H1 (cell line): Measurements from ENCODE around the gene PDXDC1. TPM values are rescaled to one million over a fixed set of nuclear protein-coding genes. Genes with fewer than 3 reads are reported as not detected.
"Not testable (repeated sequence)": the region's sequence is repeated elsewhere in the genome, so short reads cannot be mapped to it uniquely, and the experiment has no call there.

Experiments used
- CTCF ChIA-PET: fragments of 300-600 bp; sonication (Branson Sonifier 250); formaldehyde crosslinking; loops from one replicate; lab custom pipeline; 2021; ENCODE audit not compliant: partially characterized antibody; lab: Charles Lee
- POLR2A ChIA-PET: fragments of 300-600 bp; sonication (Branson Sonifier 250); formaldehyde crosslinking; loops from one replicate; lab custom pipeline; 2021; ENCODE audit warnings: inconsistent platforms; ENCODE audit not compliant: partially characterized antibody; lab: Charles Lee
- DNase-seq, 2 experiments: peaks; one replicate each; pipeline versions ENCODE4 v3.0.0 to v3.0.0-alpha.2; 2010 to 2022; ENCODE audit warnings: low spot score in 2 of 2, low read depth in 1 of 2, mixed read lengths in 1 of 2
- FAIRE-seq: peaks from 2 replicates; lab custom pipeline; 2011; peaks lifted over from hg19 to GRCh38; lab: Jason Lieb, UNC
- H2AFZ ChIP-seq: 2 replicates; pipeline ENCODE4 v1.8.1; 2012; ENCODE audit warnings: low read length, inconsistent platforms
- H2AK5ac ChIP-seq: 2 replicates; pipeline ENCODE4 v1.6.1; 2013; ENCODE audit warnings: low read depth, low read length
- H2BK120ac ChIP-seq: replicated peaks from 2 replicates; pipeline ENCODE3; 2013; ENCODE audit warnings: low read depth, low read length, inconsistent platforms
- H2BK12ac ChIP-seq: 2 replicates; pipeline ENCODE4 v1.6.1; 2013; ENCODE audit warnings: low read depth, low read length
- H2BK15ac ChIP-seq: 2 replicates; pipeline ENCODE4 v1.6.1; 2013; ENCODE audit warnings: low read length
- H2BK20ac ChIP-seq: 2 replicates; pipeline ENCODE4 v1.6.1; 2013; ENCODE audit warnings: low read length
- H2BK5ac ChIP-seq: 2 replicates; pipeline ENCODE4 v1.6.1; 2013; ENCODE audit warnings: low read depth, low read length
- H3K14ac ChIP-seq: 2 replicates; pipeline ENCODE4 v1.6.1; 2013; ENCODE audit warnings: inconsistent platforms; ENCODE audit not compliant: insufficient read length
- H3K18ac ChIP-seq: 2 replicates; pipeline ENCODE4 v1.6.1; 2013; ENCODE audit warnings: low read length; ENCODE audit errors: extremely low read depth
- H3K23ac ChIP-seq: 2 replicates; pipeline ENCODE4 v1.6.1; 2013; ENCODE audit warnings: inconsistent platforms; ENCODE audit not compliant: insufficient read length
- H3K23me2 ChIP-seq: 2 replicates; pipeline ENCODE4 v1.6.1; 2013; ENCODE audit warnings: low read depth, low read length
- H3K27ac ChIP-seq: 2 replicates; pipeline ENCODE4 v1.6.1; 2011; ENCODE audit warnings: low read depth, low read length, inconsistent platforms
- H3K27me3 ChIP-seq, 4 experiments: replicated peaks in 1 of 4; 1 replicate in 1 of 4; 2 replicates in 3 of 4; pipeline versions ENCODE4 v1.6.1 to v1.8.1; 2011 to 2013; ENCODE audit warnings: low read length in 3 of 4, mild to moderate bottlenecking in 3 of 4, inconsistent platforms in 2 of 4, mixed read lengths in 2 of 4, moderate library complexity in 1 of 4; ENCODE audit not compliant: control insufficient read depth in 3 of 4, insufficient read depth in 3 of 4; ENCODE audit errors: extremely low read depth in 1 of 4
- H3K36me3 ChIP-seq, 4 experiments: 2 replicates each; pipeline versions ENCODE4 v1.6.1 to v1.8.1; 2011 to 2013; ENCODE audit warnings: mild to moderate bottlenecking in 4 of 4, low read length in 3 of 4, moderate library complexity in 2 of 4, control low read depth in 1 of 4, inconsistent platforms in 1 of 4; ENCODE audit not compliant: insufficient read depth in 4 of 4, control insufficient read depth in 2 of 4
- H3K4ac ChIP-seq: replicated peaks from 2 replicates; pipeline ENCODE3; 2013; ENCODE audit warnings: low read length, low read depth, mixed read lengths, inconsistent platforms; ENCODE audit not compliant: insufficient read length
- H3K4me1 ChIP-seq, 4 experiments: replicated peaks in 1 of 4; 1 replicate in 1 of 4; 2 replicates in 3 of 4; pipeline versions ENCODE4 v1.6.1 to v1.8.1; 2011 to 2013; ENCODE audit warnings: low read length in 3 of 4, inconsistent platforms in 2 of 4, mixed read lengths in 1 of 4; ENCODE audit not compliant: insufficient read depth in 4 of 4, control insufficient read depth in 3 of 4
- H3K4me2 ChIP-seq, 2 experiments: 2 replicates each; pipeline versions ENCODE4 v1.6.1 to v1.8.1; 2011 to 2013; ENCODE audit warnings: low read depth in 2 of 2, low read length in 2 of 2, control low read depth in 1 of 2, inconsistent platforms in 1 of 2, mild to moderate bottlenecking in 1 of 2; ENCODE audit not compliant: insufficient read depth in 1 of 2
- H3K4me3 ChIP-seq, 4 experiments: fragments of 200-600, 300-600 bp in 1 of 4; sonication (generic), shearing (Covaris generic), sonication (Bioruptor Twin) in 1 of 4; 2 replicates each; pipeline versions ENCODE4 v1.5.1 to v1.8.1; 2011 to 2016; ENCODE audit warnings: low read length in 4 of 4, low read depth in 3 of 4, control low read depth in 2 of 4, inconsistent platforms in 2 of 4, mild to moderate bottlenecking in 2 of 4, mixed read lengths in 1 of 4, moderate library complexity in 1 of 4; ENCODE audit not compliant: insufficient read depth in 2 of 4; ENCODE audit errors: extremely low read depth in 1 of 4
- H3K56ac ChIP-seq: replicated peaks from 2 replicates; pipeline ENCODE3; 2013; ENCODE audit warnings: low read depth, mild to moderate bottlenecking, mixed read lengths, low read length, inconsistent platforms; ENCODE audit not compliant: insufficient read length
- H3K79me1 ChIP-seq: 2 replicates; pipeline ENCODE4 v1.6.1; 2013; ENCODE audit warnings: low read depth, low read length, control low read depth
- H3K79me2 ChIP-seq, 2 experiments: 2 replicates each; pipeline versions ENCODE4 v1.6.1 to v1.8.1; 2012 to 2013; ENCODE audit warnings: low read length in 2 of 2, mild to moderate bottlenecking in 2 of 2, inconsistent platforms in 1 of 2; ENCODE audit not compliant: insufficient read depth in 2 of 2, control insufficient read depth in 1 of 2
- H3K9ac ChIP-seq, 4 experiments: replicated peaks in 1 of 4; 1 replicate in 1 of 4; 2 replicates in 3 of 4; pipeline versions ENCODE4 v1.6.1 to v1.8.1; 2011 to 2013; ENCODE audit warnings: low read depth in 3 of 4, low read length in 3 of 4, control low read depth in 2 of 4, mild to moderate bottlenecking in 2 of 4, moderate library complexity in 2 of 4, inconsistent platforms in 1 of 4; ENCODE audit errors: extremely low read depth in 1 of 4
- H3K9me3 ChIP-seq, 2 experiments: 2 replicates each; pipeline versions ENCODE4 v1.6.1 to v1.8.1; 2012 to 2013; ENCODE audit warnings: mild to moderate bottlenecking in 2 of 2, moderate library complexity in 2 of 2, control low read depth in 1 of 2, inconsistent platforms in 1 of 2, low read depth in 1 of 2, low read length in 1 of 2, mixed read lengths in 1 of 2; ENCODE audit not compliant: insufficient read depth in 2 of 2
- H4K20me1 ChIP-seq, 2 experiments: replicated peaks in 1 of 2; 2 replicates each; pipeline versions ENCODE3 to v1.8.1; 2011 to 2013; ENCODE audit warnings: inconsistent platforms in 2 of 2, low read length in 2 of 2, mild to moderate bottlenecking in 1 of 2; ENCODE audit not compliant: insufficient read depth in 2 of 2, control insufficient read depth in 1 of 2
- H4K5ac ChIP-seq: 2 replicates; pipeline ENCODE4 v1.6.1; 2013; ENCODE audit warnings: low read length, low read depth, mixed read lengths, inconsistent platforms; ENCODE audit not compliant: insufficient read length
- H4K8ac ChIP-seq: 2 replicates; pipeline ENCODE4 v1.8.0; 2013; ENCODE audit warnings: mild to moderate bottlenecking, moderate library complexity, low read length, inconsistent platforms; ENCODE audit not compliant: insufficient read depth; ENCODE audit errors: extremely low read depth
- H4K91ac ChIP-seq: replicated peaks from 2 replicates; pipeline ENCODE3; 2013; ENCODE audit warnings: low read length, mixed read lengths, inconsistent platforms; ENCODE audit not compliant: insufficient read length
- WGBS, 2 experiments: shearing (Covaris generic) in 1 of 2; methylation state at CpG; one replicate each; pipeline versions ENCODE4 v1.1.6 to v1.1.7; 2013 to 2015; ENCODE audit warnings: low lambda C conversion rate in 2 of 2, mixed read lengths in 2 of 2, inconsistent platforms in 1 of 2, low coverage in 1 of 2, missing lambda C conversion rate in 1 of 2; ENCODE audit not compliant: insufficient replicate concordance in 2 of 2, insufficient coverage in 1 of 2, insufficient read length in 1 of 2; ENCODE audit errors: extremely low coverage in 1 of 2, missing lambda C conversion rate in 1 of 2; 5-methylcytosine and 5-hydroxymethylcytosine counted together
- polyA plus RNA-seq, 7 experiments: library from polyadenylated mRNA; depleted of rRNA in 3 of 7; stranded (reverse) in 5 of 7; unstranded in 2 of 7; fragments of >200 nt in 5 of 7; fragments of 200-250 nt in 2 of 7; gene quantifications; 1 replicate in 5 of 7; 2 replicates in 1 of 7; 4 replicates in 1 of 7; pipeline versions ENCODE4 v1.2.1 to v1.2.3, GENCODE V29; 2011 to 2013; ENCODE audit warnings: missing spikeins in 2 of 7, mixed read lengths in 2 of 7
- total RNA-seq: library from RNA; stranded (reverse); fragmentation: NEBNext Ultra II Directional; extraction: Animal tissue kit (Norgen Biotek cat#: 25700); gene quantifications from 2 replicates; pipeline ENCODE4 v1.2.1, GENCODE V29; 2021

Gene PDXDC1
- total and polyA plus RNA-seq, 2 of the 8 experiments (the other 6 are each of a cell fraction or from before 2014, with no cell fraction given) = 56.6 to 118 TPM

GRCh38 chr16:15142891-15143600 lies 168.2 kb downstream of the PDXDC1 start:
- 78% methylated on average over 16 of the region's 26 CpGs; no CpG with 5 or more reads in 1 of the 2 experiments for WGBS, 2 experiments
- H2AK5ac ChIP-seq, DNase-seq, H2AFZ ChIP-seq, CTCF ChIA-PET, H3K4me3 ChIP-seq, H3K4me2 ChIP-seq, H2BK20ac ChIP-seq, H3K4ac ChIP-seq, H3K79me1 ChIP-seq, H4K5ac ChIP-seq, H3K23ac ChIP-seq, H3K27me3 ChIP-seq, H3K36me3 ChIP-seq, H2BK12ac ChIP-seq, H3K23me2 ChIP-seq, H3K9me3 ChIP-seq, H4K8ac ChIP-seq, H3K56ac ChIP-seq, H4K91ac ChIP-seq, H3K27ac ChIP-seq, H4K20me1 ChIP-seq, H3K9ac ChIP-seq, H3K14ac ChIP-seq, FAIRE-seq, H3K18ac ChIP-seq, H2BK120ac ChIP-seq, H2BK5ac ChIP-seq, POLR2A ChIA-PET, H2BK15ac ChIP-seq: not testable (repeated sequence)
- Histone ChIP-seq H3K4me1 (peaks cover 5 to 24% (median 14%) of the 10 kb centered on the region in 4 experiments), H3K79me2 (peaks cover 7 to 55% of the 10 kb centered on the region in 2 experiments; a peak in 3 of 4 replicates)
